D721Med (cell line): ENCODE data around the gene ST7.

Experiments
- DNase-seq: peaks from one replicate; pipeline ENCODE4 v3.0.0; 2011; ENCODE audit warnings: low spot score; ENCODE audit not compliant: insufficient read length
- FAIRE-seq: peaks from 2 replicates; lab custom pipeline; 2011; peaks lifted over from hg19 to GRCh38; lab: Jason Lieb, UNC
- TF ChIP-seq, protein P1 (sequence below): IDR thresholded peaks from 2 replicates; pipeline ENCODE4 v1.5.1; 2012; ENCODE audit warnings: mild to moderate bottlenecking, control low read depth; ENCODE audit not compliant: insufficient read depth; ENCODE audit errors: missing control alignments

Gene ST7

DNA sequence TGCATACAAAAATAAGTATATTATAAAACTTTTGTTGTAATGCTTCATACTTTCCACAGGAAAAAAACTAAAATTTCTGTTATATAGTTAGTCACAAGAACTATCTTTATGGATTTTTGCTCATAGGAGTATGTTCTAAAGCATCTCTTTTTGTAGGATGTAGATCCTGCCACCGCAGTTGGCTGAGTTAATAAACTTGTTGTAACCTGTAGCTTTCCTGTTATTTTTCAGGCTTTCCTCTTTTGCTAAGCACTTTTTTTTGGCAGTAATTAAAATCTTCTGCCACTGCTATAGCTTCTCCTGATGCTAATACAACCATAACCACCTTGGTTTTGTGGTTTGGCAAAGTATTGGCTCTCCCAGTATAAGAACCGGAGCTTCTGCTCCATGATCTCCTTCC, 309.2 kb downstream of the ST7 start:
- no peak for DNase-seq
- TF ChIP-seq, protein P1, sequence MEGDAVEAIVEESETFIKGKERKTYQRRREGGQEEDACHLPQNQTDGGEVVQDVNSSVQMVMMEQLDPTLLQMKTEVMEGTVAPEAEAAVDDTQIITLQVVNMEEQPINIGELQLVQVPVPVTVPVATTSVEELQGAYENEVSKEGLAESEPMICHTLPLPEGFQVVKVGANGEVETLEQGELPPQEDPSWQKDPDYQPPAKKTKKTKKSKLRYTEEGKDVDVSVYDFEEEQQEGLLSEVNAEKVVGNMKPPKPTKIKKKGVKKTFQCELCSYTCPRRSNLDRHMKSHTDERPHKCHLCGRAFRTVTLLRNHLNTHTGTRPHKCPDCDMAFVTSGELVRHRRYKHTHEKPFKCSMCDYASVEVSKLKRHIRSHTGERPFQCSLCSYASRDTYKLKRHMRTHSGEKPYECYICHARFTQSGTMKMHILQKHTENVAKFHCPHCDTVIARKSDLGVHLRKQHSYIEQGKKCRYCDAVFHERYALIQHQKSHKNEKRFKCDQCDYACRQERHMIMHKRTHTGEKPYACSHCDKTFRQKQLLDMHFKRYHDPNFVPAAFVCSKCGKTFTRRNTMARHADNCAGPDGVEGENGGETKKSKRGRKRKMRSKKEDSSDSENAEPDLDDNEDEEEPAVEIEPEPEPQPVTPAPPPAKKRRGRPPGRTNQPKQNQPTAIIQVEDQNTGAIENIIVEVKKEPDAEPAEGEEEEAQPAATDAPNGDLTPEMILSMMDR, result no peak
- no peak for FAIRE-seq

DNA sequence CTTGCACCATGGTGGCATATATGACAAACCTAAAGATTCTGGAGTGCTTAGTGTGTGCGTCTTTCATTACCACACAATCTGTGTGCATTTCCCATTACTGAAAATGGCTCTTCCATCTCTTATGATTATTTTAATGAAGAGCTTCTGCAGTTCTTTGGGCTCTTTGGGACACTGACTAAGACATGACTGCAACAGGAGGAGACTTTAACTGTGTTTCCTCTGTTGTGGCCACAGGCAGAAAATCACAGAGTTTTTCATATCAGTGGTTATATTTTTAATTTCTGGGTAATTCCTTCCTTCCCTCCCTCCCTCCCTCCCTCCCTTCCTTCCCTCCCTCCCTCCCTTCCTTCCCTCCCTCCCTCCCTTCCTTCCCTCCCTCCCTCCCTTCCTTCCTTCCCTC, 311.4 kb downstream of the ST7 start:
- TF ChIP-seq, protein P1, result no peak
- FAIRE-seq (no peak), DNase-seq (no peak)

GRCh38 chr7:117269417-117269816, 316.1 kb downstream of the ST7 start:
- DNase-seq (no peak), FAIRE-seq (no peak)
- TF ChIP-seq, protein P1, result no peak

DNA sequence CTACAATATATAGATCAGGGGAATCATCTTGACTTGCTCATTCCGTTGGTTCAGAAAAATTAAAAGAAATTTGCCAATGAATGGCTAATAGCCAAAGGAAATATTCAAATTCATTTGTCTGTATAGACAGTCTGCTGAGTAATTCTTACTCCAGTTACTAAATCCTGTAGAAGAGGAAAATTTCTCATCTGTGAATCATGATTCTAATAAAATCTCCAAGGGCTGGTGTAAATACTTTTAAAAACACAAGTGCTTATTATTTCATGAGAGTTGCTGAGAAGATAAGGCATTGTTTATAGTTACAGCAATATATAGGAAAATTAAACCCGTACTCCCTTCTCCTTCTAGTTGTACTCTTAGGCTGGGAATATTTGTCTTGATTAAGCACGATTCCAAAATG, 316.6 kb downstream of the ST7 start:
- DNase-seq (no peak), FAIRE-seq (no peak)
- TF ChIP-seq, protein P1, result no peak

GRCh38 chr7:117270371-117270770, 317.1 kb downstream of the ST7 start:
- TF ChIP-seq, protein P1, result no peak
- FAIRE-seq (no peak), DNase-seq (no peak)

GRCh38 chr7:117271566-117271965, 318.3 kb downstream of the ST7 start:
- TF ChIP-seq, protein P1, result no peak
- no peak for FAIRE-seq
- no peak for DNase-seq

- DNase-seq (no peak), FAIRE-seq (no peak)
- TF ChIP-seq, protein P1, result no peak
Observed at GRCh38 chr7:117272017-117272759, 318.9 kb downstream of the ST7 start.
